ENCODE data around the gene DCST2. TPM values are rescaled to one million over a fixed set of nuclear protein-coding genes. Genes with fewer than 3 reads are reported as not detected.
"Not testable (repeated sequence)": the region's sequence is repeated elsewhere in the genome, so short reads cannot be mapped to it uniquely, and the experiment has no call there.

Gene DCST2
- total RNA-seq, 2 donors from 2014 or later: 0.33 to 1.8 TPM

- 63 to 68% methylated on average over 15 to 16 of the region's 16 CpGs for WGBS, 2 donors
- DNase-seq: no peak
These were observed 35.3 kb downstream of the DCST2 start for GRCh38 chr1:154998201-154998780.

GRCh38 chr1:154996966-154997701, 36.4 kb downstream of the DCST2 start:
- intact Hi-C loops (cut with DNase I): no loop called here
- ATAC-seq (no peak), DNase-seq (no peak)
- no peak for TF ChIP-seq CTCF (IDR thresholded peaks at IDR 0.05)
- TF ChIP-seq POLR2A (IDR thresholded peaks at IDR 0.05): no peak
- no peaks in the 10 kb centered on the region for H3K36me3 ChIP-seq (replicated peaks in 1 of 2; ENCODE audit: insufficient read depth in 1 of 2, low read depth in 2 of 2)
- 80 to 83% methylated on average over 15 of the region's 15 CpGs for WGBS, 2 donors
- no peak overlapping the region for H3K4me3 ChIP-seq
- H3K27ac ChIP-seq: no peak overlapping the region
- H3K9me3 ChIP-seq: no peaks in the 10 kb centered on the region
- H3K4me1 ChIP-seq: peaks cover 34% of the 10 kb centered on the region
- H3K27me3 ChIP-seq: no peaks in the 10 kb centered on the region

More at GRCh38 chr1:154998201-154998780, 35.3 kb downstream of the DCST2 start:
- Histone ChIP-seq H3K4me1 (peaks cover 34% of the 10 kb centered on the region), H3K4me3 (no peak overlapping the region), H3K27me3 (no peaks in the 10 kb centered on the region), H3K36me3 (replicated peaks in 1 of 2; ENCODE audit: insufficient read depth in 1 of 2, low read depth in 2 of 2) (no peaks in the 10 kb centered on the region), H3K27ac (no peak overlapping the region), H3K9me3 (no peaks in the 10 kb centered on the region)
- ATAC-seq: no peak
- intact Hi-C loops (cut with DNase I): no loop called here
- TF ChIP-seq POLR2A (IDR thresholded peaks at IDR 0.05) (no peak), CTCF (IDR thresholded peaks at IDR 0.05) (peak in 1 of 7 experiments; percentile 18)

GRCh38 chr1:154995301-154995983, 38.1 kb downstream of the DCST2 start:
- TF ChIP-seq CTCF (IDR thresholded peaks at IDR 0.05): peak in 5 of 7 experiments; percentile 19 to 51 (median 42)
- H3K4me3 ChIP-seq; H3K27me3 ChIP-seq; H3K36me3 ChIP-seq (replicated peaks in 1 of 2; ENCODE audit: insufficient read depth in 1 of 2, low read depth in 2 of 2); intact Hi-C loops (cut with DNase I); H3K9me3 ChIP-seq: not testable (repeated sequence)
- peak overlapping the region in 1 of 4 donors; percentile 8 for H3K27ac ChIP-seq
- 50 to 58% methylated on average over 13 of the region's 13 CpGs for WGBS, 2 donors
- ATAC-seq (peak; percentile 25), DNase-seq (peak; percentile 70 to 75 (median 73))
- peaks cover 34% of the 10 kb centered on the region for H3K4me1 ChIP-seq

- Histone ChIP-seq H3K9me3 (no peaks in the 10 kb centered on the region), H3K36me3 (replicated peaks in 1 of 2; ENCODE audit: insufficient read depth in 1 of 2, low read depth in 2 of 2) (no peaks in the 10 kb centered on the region), H3K27ac (peak overlapping the region in 2 of 4 donors; percentile 8 to 13), H3K27me3 (no peaks in the 10 kb centered on the region), H3K4me3 (no peak overlapping the region), H3K4me1 (peaks cover 27% of the 10 kb centered on the region)
- intact Hi-C loops (cut with DNase I): no loop called here
- no peak for TF ChIP-seq POLR2A (IDR thresholded peaks at IDR 0.05)
- no peak for TF ChIP-seq CTCF (IDR thresholded peaks at IDR 0.05)
- WGBS, 2 donors: 39 to 45% methylated on average over 3 of the region's 3 CpGs
- no peak for DNase-seq
- ATAC-seq: no peak
These were observed 39.0 kb downstream of the DCST2 start for GRCh38 chr1:154994591-154994990.

Measured in body of pancreas (tissue), 4 donors.